ENCODE data around the gene ACSM4.

ACSM4 gene

GRCh38 chr12:7339675-7340074 is 35.8 kb downstream of the ACSM4 start:
- DNase-seq, result no peak

- no peak for DNase-seq
Measured at GRCh38 chr12:7344833-7345606, 41.1 kb downstream of the ACSM4 start.

- no peak for DNase-seq
Measured at GRCh38 chr12:7346551-7347225, 42.8 kb downstream of the ACSM4 start.

GRCh38 chr12:7349418-7349817 is 45.5 kb downstream of the ACSM4 start:
- DNase-seq, result no peak

GRCh38 chr12:7351177-7351576 is 47.3 kb downstream of the ACSM4 start:
- no peak for DNase-seq

- DNase-seq, result no peak
Measured at GRCh38 chr12:7352661-7353060, 48.8 kb downstream of the ACSM4 start.

GRCh38 chr12:7354529-7354928 is 50.7 kb downstream of the ACSM4 start:
- DNase-seq, result no peak

- no peak for DNase-seq
Measured at GRCh38 chr12:7361265-7361664, 57.4 kb downstream of the ACSM4 start.

GRCh38 chr12:7362734-7363133 is 58.9 kb downstream of the ACSM4 start:
- no peak for DNase-seq

GRCh38 chr12:7369274-7369729 is 65.4 kb downstream of the ACSM4 start:
- peak; percentile 56 for DNase-seq

GRCh38 chr12:7373226-7373625 is 69.4 kb downstream of the ACSM4 start:
- DNase-seq, result no peak

- no peak for DNase-seq
Measured at GRCh38 chr12:7374423-7375144, 70.7 kb downstream of the ACSM4 start.

- DNase-seq, result no peak
Measured at GRCh38 chr12:7375145-7375543, 71.3 kb downstream of the ACSM4 start.

GRCh38 chr12:7376196-7376595 is 72.3 kb downstream of the ACSM4 start:
- DNase-seq, result no peak

Measured in NCI-H774 (cell line).